ENCODE data around the gene LILRB3.
"Not testable (repeated sequence)": the region's sequence is repeated elsewhere in the genome, so short reads cannot be mapped to it uniquely, and the experiment has no call there.

- not testable (repeated sequence) for TF ChIP-seq POLR2A, CTCF (IDR thresholded peaks at IDR 0.05)
Observed at GRCh38 chr19:54194463-54194862, 28.3 kb downstream of the LILRB3 start.
